Dendritic cell treated with granulocyte-macrophage colony-stimulating factor and Interleukin-4, amounts not matched to agents 40 ng/mL and 50 ng/mL, for 4 days (primary cell): ENCODE data around the gene SLC9A7.

Experiments
- H3K27ac Mint-ChIP-seq: one replicate; pipeline ENCODE4 v1.8.0; 2022; ENCODE audit warnings: mild to moderate bottlenecking, mixed read lengths
- H3K27me3 Mint-ChIP-seq: one replicate; pipeline ENCODE4 v1.8.0; 2022; ENCODE audit warnings: mild to moderate bottlenecking, mixed read lengths
- H3K36me3 Mint-ChIP-seq: one replicate; pipeline ENCODE4 v1.8.0; 2022; ENCODE audit warnings: low read depth, mixed read lengths
- H3K4me1 Mint-ChIP-seq: one replicate; pipeline ENCODE4 v1.8.0; 2022; ENCODE audit warnings: low read depth, mixed read lengths
- H3K4me3 Mint-ChIP-seq: one replicate; pipeline ENCODE4 v1.8.0; 2022; ENCODE audit warnings: mild to moderate bottlenecking, moderate library complexity, mixed read lengths
- H3K9me3 Mint-ChIP-seq: one replicate; pipeline ENCODE4 v1.8.0; 2022; ENCODE audit warnings: mixed read lengths
- intact Hi-C: fragments of 100-400 bp; cut with micrococcal nuclease; formaldehyde crosslinking; loops from one replicate; pipeline ENCODE4 v1.15.0; 2022

Gene SLC9A7

GRCh38 chrX:46707274-46707965, 51.5 kb downstream of the SLC9A7 start:
- Mint-ChIP-seq H3K4me1 (peaks cover 38% of the 10 kb centered on the region), H3K4me3 (no peak overlapping the region), H3K36me3 (no peaks in the 10 kb centered on the region), H3K27me3 (no peaks in the 10 kb centered on the region), H3K27ac (no peak overlapping the region), H3K9me3 (no peaks in the 10 kb centered on the region)
- intact Hi-C loops: no loop called here

GRCh38 chrX:46704767-46705386, 54.0 kb downstream of the SLC9A7 start:
- Mint-ChIP-seq H3K4me1 (peaks cover 15% of the 10 kb centered on the region), H3K27ac (no peak overlapping the region), H3K4me3 (no peak overlapping the region), H3K9me3 (no peaks in the 10 kb centered on the region), H3K27me3 (no peaks in the 10 kb centered on the region), H3K36me3 (no peaks in the 10 kb centered on the region)
- intact Hi-C loops: no loop called here

GRCh38 chrX:46703980-46704379, 54.9 kb downstream of the SLC9A7 start:
- Mint-ChIP-seq H3K27me3 (no peaks in the 10 kb centered on the region), H3K36me3 (no peaks in the 10 kb centered on the region), H3K27ac (no peak overlapping the region), H3K9me3 (no peaks in the 10 kb centered on the region), H3K4me3 (no peak overlapping the region), H3K4me1 (peaks cover 15% of the 10 kb centered on the region)
- intact Hi-C loops: no loop called here

GRCh38 chrX:46698691-46699090, 60.2 kb downstream of the SLC9A7 start:
- H3K4me3 Mint-ChIP-seq: no peak overlapping the region
- H3K4me1 Mint-ChIP-seq: no peaks in the 10 kb centered on the region

GRCh38 chrX:46695491-46695890, 63.4 kb downstream of the SLC9A7 start:
- no peaks in the 10 kb centered on the region for H3K36me3 Mint-ChIP-seq
- no peak overlapping the region for H3K27ac Mint-ChIP-seq
- intact Hi-C loops: no loop called here
- H3K27me3 Mint-ChIP-seq: no peaks in the 10 kb centered on the region
- H3K4me3 Mint-ChIP-seq: no peak overlapping the region
- no peaks in the 10 kb centered on the region for H3K4me1 Mint-ChIP-seq
- no peaks in the 10 kb centered on the region for H3K9me3 Mint-ChIP-seq

More at GRCh38 chrX:46698691-46699090, 60.2 kb downstream of the SLC9A7 start:
- intact Hi-C loops: no loop called here
- Mint-ChIP-seq H3K27ac (no peak overlapping the region), H3K9me3 (no peaks in the 10 kb centered on the region), H3K36me3 (no peaks in the 10 kb centered on the region), H3K27me3 (no peaks in the 10 kb centered on the region)

GRCh38 chrX:46694549-46694948, 64.4 kb downstream of the SLC9A7 start:
- intact Hi-C loops: no loop called here
- Mint-ChIP-seq H3K4me1 (no peaks in the 10 kb centered on the region), H3K27me3 (no peaks in the 10 kb centered on the region), H3K4me3 (no peak overlapping the region), H3K36me3 (no peaks in the 10 kb centered on the region), H3K9me3 (no peaks in the 10 kb centered on the region), H3K27ac (no peak overlapping the region)

- no peaks in the 10 kb centered on the region for H3K9me3 Mint-ChIP-seq
- H3K27me3 Mint-ChIP-seq: no peaks in the 10 kb centered on the region
- H3K4me3 Mint-ChIP-seq: no peak overlapping the region
- no peaks in the 10 kb centered on the region for H3K36me3 Mint-ChIP-seq
- intact Hi-C loops: no loop called here
- H3K27ac Mint-ChIP-seq: no peak overlapping the region
- H3K4me1 Mint-ChIP-seq: no peaks in the 10 kb centered on the region
Observed at GRCh38 chrX:46693149-46693548, 65.8 kb downstream of the SLC9A7 start.

- H3K36me3 Mint-ChIP-seq: no peaks in the 10 kb centered on the region
- no peaks in the 10 kb centered on the region for H3K4me1 Mint-ChIP-seq
- intact Hi-C loops: no loop called here
- no peak overlapping the region for H3K27ac Mint-ChIP-seq
- H3K27me3 Mint-ChIP-seq: no peaks in the 10 kb centered on the region
- no peaks in the 10 kb centered on the region for H3K9me3 Mint-ChIP-seq
- no peak overlapping the region for H3K4me3 Mint-ChIP-seq
Observed at GRCh38 chrX:46690818-46691217, 68.1 kb downstream of the SLC9A7 start.

GRCh38 chrX:46687619-46688018, 71.3 kb downstream of the SLC9A7 start:
- intact Hi-C loops: no loop called here
- Mint-ChIP-seq H3K4me3 (no peak overlapping the region), H3K9me3 (no peaks in the 10 kb centered on the region), H3K27ac (no peak overlapping the region), H3K36me3 (no peaks in the 10 kb centered on the region), H3K4me1 (peaks cover 7% of the 10 kb centered on the region), H3K27me3 (no peaks in the 10 kb centered on the region)

- no peaks in the 10 kb centered on the region for H3K36me3 Mint-ChIP-seq
Observed at GRCh38 chrX:46686003-46686645, 72.8 kb downstream of the SLC9A7 start.

GRCh38 chrX:46683048-46683447, 75.9 kb downstream of the SLC9A7 start:
- Mint-ChIP-seq H3K4me1 (peaks cover 7% of the 10 kb centered on the region), H3K9me3 (no peaks in the 10 kb centered on the region), H3K27ac (no peak overlapping the region), H3K36me3 (no peaks in the 10 kb centered on the region), H3K4me3 (no peak overlapping the region), H3K27me3 (no peaks in the 10 kb centered on the region)
- intact Hi-C loops: no loop called here

More at GRCh38 chrX:46686003-46686645, 72.8 kb downstream of the SLC9A7 start:
- intact Hi-C loops: loop anchor here (1.0 kb wide), 1 partner anchor 131 kb away; no protein-coding TSS in a partner anchor
- Mint-ChIP-seq H3K9me3 (no peaks in the 10 kb centered on the region), H3K4me3 (no peak overlapping the region), H3K27ac (no peak overlapping the region), H3K4me1 (peaks cover 7% of the 10 kb centered on the region), H3K27me3 (no peaks in the 10 kb centered on the region)

GRCh38 chrX:46681849-46682248, 77.1 kb downstream of the SLC9A7 start:
- no peaks in the 10 kb centered on the region for H3K9me3 Mint-ChIP-seq
- H3K27ac Mint-ChIP-seq: no peak overlapping the region
- H3K4me1 Mint-ChIP-seq: peaks cover 7% of the 10 kb centered on the region
- no peaks in the 10 kb centered on the region for H3K36me3 Mint-ChIP-seq
- intact Hi-C loops: no loop called here
- no peaks in the 10 kb centered on the region for H3K27me3 Mint-ChIP-seq
- H3K4me3 Mint-ChIP-seq: no peak overlapping the region

GRCh38 chrX:46678232-46678631, 80.7 kb downstream of the SLC9A7 start:
- H3K27ac Mint-ChIP-seq: no peak overlapping the region
- peaks cover 3% of the 10 kb centered on the region for H3K4me1 Mint-ChIP-seq
- H3K9me3 Mint-ChIP-seq: no peaks in the 10 kb centered on the region
- intact Hi-C loops: no loop called here
- no peaks in the 10 kb centered on the region for H3K36me3 Mint-ChIP-seq
- no peaks in the 10 kb centered on the region for H3K27me3 Mint-ChIP-seq
- no peak overlapping the region for H3K4me3 Mint-ChIP-seq
